ENCODE data around the gene CCDC70. TPM values are rescaled to one million over a fixed set of nuclear protein-coding genes. Genes with fewer than 3 reads are reported as not detected.
"Not testable (repeated sequence)": the region's sequence is repeated elsewhere in the genome, so short reads cannot be mapped to it uniquely, and the experiment has no call there.

The CCDC70 gene
- total RNA-seq, 6 donors from 2014 or later: not detected

GRCh38 chr13:51906581-51906980 lies 44.8 kb downstream of the CCDC70 start:
- Histone ChIP-seq H3K4me3 (no peak overlapping the region), H3K27ac (no peak overlapping the region), H3K4me1 (no peaks in the 10 kb centered on the region), H3K9me3 (no peaks in the 10 kb centered on the region), H3K36me3 (no peaks in the 10 kb centered on the region), H3K27me3 (no peaks in the 10 kb centered on the region)
- TF ChIP-seq EP300 (IDR thresholded peaks at IDR 0.05) (no peak), POLR2A (IDR thresholded peaks at IDR 0.05) (no peak), CTCF (IDR thresholded peaks at IDR 0.05) (no peak), POLR2AphosphoS5 (IDR thresholded peaks at IDR 0.05) (no peak)
- DNase-seq (no peak), ATAC-seq (ENCODE audit: low FRiP score in 2 of 2) (no peak)
- 50 to 67% methylated on average over 3 of the region's 3 CpGs for WGBS, 2 donors

GRCh38 chr13:51907040-51907732 lies 45.4 kb downstream of the CCDC70 start:
- no peak for DNase-seq
- Histone ChIP-seq H3K4me1 (no peaks in the 10 kb centered on the region), H3K9me3 (no peaks in the 10 kb centered on the region), H3K27ac (no peak overlapping the region), H3K36me3 (no peaks in the 10 kb centered on the region), H3K4me3 (no peak overlapping the region), H3K27me3 (no peaks in the 10 kb centered on the region)
- no peak for ATAC-seq (ENCODE audit: low FRiP score in 2 of 2)
- WGBS, 2 donors: 68 to 74% methylated on average over 8 of the region's 8 CpGs
- no peak for TF ChIP-seq POLR2AphosphoS5 (IDR thresholded peaks at IDR 0.05)
- TF ChIP-seq CTCF (IDR thresholded peaks at IDR 0.05): no peak

DNA sequence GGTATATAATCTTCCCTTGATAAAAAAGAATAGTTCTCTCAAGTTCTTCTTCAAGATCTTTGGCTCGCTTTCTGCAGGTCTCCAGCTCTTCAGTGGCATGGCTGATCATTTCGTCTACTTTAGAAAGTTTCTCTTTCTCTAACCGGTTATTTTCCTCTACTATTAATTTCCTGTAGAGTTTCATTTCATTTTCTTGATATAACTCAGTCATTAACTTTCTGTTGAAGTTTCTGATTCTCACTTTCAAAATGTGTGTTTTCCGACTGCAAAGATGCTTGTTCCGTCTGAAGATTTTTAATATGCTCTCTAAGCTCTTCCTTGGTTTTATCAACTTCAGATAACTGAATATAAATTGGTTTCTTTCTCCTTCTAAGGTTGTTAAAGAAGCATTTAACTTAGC lies 47.5 kb downstream of the CCDC70 start:
- H3K9me3 ChIP-seq; H3K4me3 ChIP-seq; ATAC-seq (ENCODE audit: low FRiP score in 2 of 2); DNase-seq; H3K4me1 ChIP-seq; H3K27ac ChIP-seq; H3K27me3 ChIP-seq; H3K36me3 ChIP-seq: not testable (repeated sequence)
- 91% methylated on average over 5 of the region's 5 CpGs for WGBS, 2 donors

GRCh38 chr13:51910508-51910907 lies 48.7 kb downstream of the CCDC70 start:
- H3K4me3 ChIP-seq: no peak overlapping the region
- H3K36me3 ChIP-seq: no peaks in the 10 kb centered on the region
- DNase-seq (peak in 1 of 2 donors; percentile 44), ATAC-seq (ENCODE audit: low FRiP score in 2 of 2) (peak in 1 of 2 donors; percentile 26)
- whole genome bisulfite sequencing, 2 donors: 91 to 95% methylated on average over 11 to 12 of the region's 12 CpGs
- no peaks in the 10 kb centered on the region for H3K27me3 ChIP-seq
- H3K27ac ChIP-seq: no peak overlapping the region
- no peaks in the 10 kb centered on the region for H3K4me1 ChIP-seq
- H3K9me3 ChIP-seq: no peaks in the 10 kb centered on the region
- TF ChIP-seq POLR2AphosphoS5 (IDR thresholded peaks at IDR 0.05) (no peak), POLR2A (IDR thresholded peaks at IDR 0.05) (no peak), EP300 (IDR thresholded peaks at IDR 0.05) (no peak), CTCF (IDR thresholded peaks at IDR 0.05) (no peak)

- Histone ChIP-seq H3K9me3 (no peaks in the 10 kb centered on the region), H3K27me3 (no peaks in the 10 kb centered on the region), H3K27ac (no peak overlapping the region), H3K4me3 (no peak overlapping the region), H3K36me3 (no peaks in the 10 kb centered on the region), H3K4me1 (no peaks in the 10 kb centered on the region)
- DNase-seq (peak in 1 of 2 donors; percentile 38), ATAC-seq (ENCODE audit: low FRiP score in 2 of 2) (no peak)
- WGBS, 2 donors: 57 to 66% methylated on average over 10 of the region's 10 CpGs
- TF ChIP-seq POLR2A (IDR thresholded peaks at IDR 0.05) (no peak), POLR2AphosphoS5 (IDR thresholded peaks at IDR 0.05) (no peak), EP300 (IDR thresholded peaks at IDR 0.05) (no peak), CTCF (IDR thresholded peaks at IDR 0.05) (peak in 1 of 6 experiments; percentile 25)
Measured at GRCh38 chr13:51912091-51912490, 50.3 kb downstream of the CCDC70 start.
